Thymus (tissue), 14 donors: Measurements from ENCODE around the gene SPAG7. TPM values are rescaled to one million over a fixed set of nuclear protein-coding genes. Genes with fewer than 3 reads are reported as not detected.

Experiments used
- DNase-seq, 9 donors: peaks; one replicate each; pipeline ENCODE4 v3.0.0-alpha.2; 2013; ENCODE audit warnings: low spot score in 9 of 9, low read depth in 6 of 9, missing footprints in 1 of 9
- H3K27ac ChIP-seq, 2 donors: one replicate each; pipeline ENCODE4 v1.5.1; 2013; ENCODE audit warnings: control low read depth in 1 of 2, low read depth in 1 of 2, low read length in 1 of 2, mild to moderate bottlenecking in 1 of 2, moderate library complexity in 1 of 2
- H3K27me3 ChIP-seq, 2 donors: one replicate each; pipeline ENCODE4 v1.5.1; 2013; ENCODE audit warnings: low read length in 1 of 2; ENCODE audit not compliant: control insufficient read depth in 2 of 2, insufficient read depth in 1 of 2
- H3K36me3 ChIP-seq, 2 donors: one replicate each; pipeline ENCODE4 v1.5.1; 2013; ENCODE audit warnings: low read length in 1 of 2, mild to moderate bottlenecking in 1 of 2, moderate library complexity in 1 of 2; ENCODE audit not compliant: control insufficient read depth in 2 of 2, insufficient read depth in 2 of 2
- H3K4me1 ChIP-seq, 2 donors: one replicate each; pipeline ENCODE4 v1.5.1; 2013; ENCODE audit warnings: low read length in 2 of 2; ENCODE audit not compliant: control insufficient read depth in 2 of 2, insufficient read depth in 2 of 2
- H3K4me3 ChIP-seq, 2 donors: one replicate each; pipeline ENCODE4 v1.5.1; 2013; ENCODE audit warnings: low read length in 2 of 2, control low read depth in 1 of 2, mild to moderate bottlenecking in 1 of 2
- H3K9me3 ChIP-seq, 2 donors: one replicate each; pipeline ENCODE4 v1.5.1; 2013; ENCODE audit warnings: low read length in 1 of 2, mild to moderate bottlenecking in 1 of 2; ENCODE audit not compliant: control insufficient read depth in 2 of 2, insufficient read depth in 1 of 2
- WGBS: extraction: QIAGEN DNeasy Blood & Tissue Kit; methylation state at CpG from one replicate; pipeline ENCODE4 v1.1.7; 2013; 5-methylcytosine and 5-hydroxymethylcytosine counted together
- long read RNA-seq, 10 donors: transcript quantifications; one replicate each; lab custom pipeline, GENCODE V29; 2026
- polyA plus RNA-seq: library from polyadenylated mRNA; stranded (reverse); fragments of 200-250 nt; gene quantifications from one replicate; pipeline ENCODE4 v1.2.3, GENCODE V29; 2013
- total RNA-seq: library from RNA; stranded (reverse); fragments of 120-200 nt; gene quantifications from one replicate; pipeline ENCODE4 v1.2.4, GENCODE V29; 2013
- donor health status: healthy.

SPAG7 gene, protein sequence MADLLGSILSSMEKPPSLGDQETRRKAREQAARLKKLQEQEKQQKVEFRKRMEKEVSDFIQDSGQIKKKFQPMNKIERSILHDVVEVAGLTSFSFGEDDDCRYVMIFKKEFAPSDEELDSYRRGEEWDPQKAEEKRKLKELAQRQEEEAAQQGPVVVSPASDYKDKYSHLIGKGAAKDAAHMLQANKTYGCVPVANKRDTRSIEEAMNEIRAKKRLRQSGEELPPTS
- total RNA-seq (60.9 TPM), polyA plus RNA-seq (98.8 TPM)
- long read RNA-seq, donor 1, transcript SPAG7-201 (7 exons, 1,058 nt): major isoform, 7 of 7 reads
- long read RNA-seq, donor 1, partial matches to known transcripts: 0 of 7 reads
- long read RNA-seq, donor 1, other reads (novel, unspliced or antisense): 0 of 7 reads
- long read RNA-seq, donor 2: 0 reads
- long read RNA-seq, donor 3, transcript SPAG7-201 (7 exons, 1,058 nt): major isoform, 47 of 61 reads
- long read RNA-seq, donor 3, partial matches to known transcripts: 8 of 61 reads
- long read RNA-seq, donor 3, other reads (novel, unspliced or antisense): 0 of 61 reads
- long read RNA-seq, donor 4, transcript SPAG7-201 (7 exons, 1,058 nt): major isoform, 12 of 14 reads
- long read RNA-seq, donor 4, partial matches to known transcripts: 0 of 14 reads
- long read RNA-seq, donor 4, other reads (novel, unspliced or antisense): 0 of 14 reads
- long read RNA-seq, donor 5, transcript SPAG7-207 (6 exons, 1,094 nt): minor isoform, 9 of 63 reads
- long read RNA-seq, donor 5, transcript SPAG7-201 (7 exons, 1,058 nt): major isoform, 46 of 63 reads
- long read RNA-seq, donor 5, partial matches to known transcripts: 5 of 63 reads
- long read RNA-seq, donor 5, other reads (novel, unspliced or antisense): 0 of 63 reads
- long read RNA-seq, donor 6, transcript SPAG7-201 (7 exons, 1,058 nt): major isoform, 13 of 15 reads
- long read RNA-seq, donor 6, partial matches to known transcripts: 0 of 15 reads
- long read RNA-seq, donor 6, other reads (novel, unspliced or antisense): 0 of 15 reads
- long read RNA-seq, donor 7, transcript SPAG7-201 (7 exons, 1,058 nt): major isoform, 32 of 38 reads
- long read RNA-seq, donor 7, partial matches to known transcripts: 0 of 38 reads
- long read RNA-seq, donor 7, other reads (novel, unspliced or antisense): 0 of 38 reads
- long read RNA-seq, donor 8, transcript SPAG7-201 (7 exons, 1,058 nt): major isoform, 12 of 12 reads
- long read RNA-seq, donor 8, partial matches to known transcripts: 0 of 12 reads
- long read RNA-seq, donor 8, other reads (novel, unspliced or antisense): 0 of 12 reads
- long read RNA-seq, donor 9, transcript SPAG7-201 (7 exons, 1,058 nt): major isoform, 22 of 30 reads
- long read RNA-seq, donor 9, partial matches to known transcripts: 5 of 30 reads
- long read RNA-seq, donor 9, other reads (novel, unspliced or antisense): 0 of 30 reads
- long read RNA-seq, donor 10, transcript SPAG7-201 (7 exons, 1,058 nt): major isoform, 19 of 21 reads
- long read RNA-seq, donor 10, partial matches to known transcripts: 0 of 21 reads
- long read RNA-seq, donor 10, other reads (novel, unspliced or antisense): 0 of 21 reads

DNA sequence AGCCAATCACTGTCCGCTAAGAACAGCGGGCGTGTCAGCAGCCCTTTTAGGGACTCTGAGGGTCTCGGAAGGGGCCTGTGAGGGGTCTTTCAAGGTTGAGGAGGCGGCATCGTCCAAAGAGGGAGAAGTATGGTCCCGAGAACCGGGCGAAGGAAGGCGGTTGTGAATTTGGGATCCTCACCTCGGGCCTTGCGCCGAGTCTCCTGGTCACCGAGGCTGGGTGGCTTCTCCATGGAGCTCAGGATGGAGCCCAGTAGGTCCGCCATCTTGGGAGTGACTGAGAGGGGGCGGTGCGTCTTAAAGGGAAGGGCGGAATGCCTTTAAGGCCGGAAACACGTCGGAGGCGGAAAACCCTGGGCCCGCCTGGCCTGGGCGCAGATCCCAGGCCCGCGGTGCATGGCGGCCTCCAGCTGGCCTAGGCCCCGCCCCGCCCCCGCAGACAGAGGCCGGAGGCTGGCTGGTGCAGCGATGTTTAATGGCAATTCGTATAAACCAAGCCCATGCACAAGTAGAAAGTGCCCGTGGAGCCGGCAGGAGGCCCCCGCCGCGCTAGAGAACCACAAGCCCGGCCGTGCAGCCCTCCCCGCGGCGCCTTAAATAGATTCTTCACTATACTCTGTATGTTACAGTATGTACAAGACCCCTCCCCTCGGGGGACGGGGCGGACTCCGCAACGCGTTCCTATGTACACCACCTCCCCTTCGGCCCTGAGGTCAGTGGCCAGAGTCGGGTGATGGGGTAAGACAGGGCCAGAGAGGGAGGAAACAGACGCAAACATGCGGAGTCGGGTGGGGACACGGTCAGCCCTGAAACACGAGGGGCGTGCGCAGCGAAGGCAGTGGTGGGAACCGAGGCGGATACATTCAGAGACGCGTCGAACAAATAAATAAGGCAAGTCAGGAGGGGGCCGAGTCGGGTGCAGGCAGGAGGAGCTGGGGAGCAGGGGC, at the start of gene SPAG7:
Gene SPAG7, minus strand, starts transcription at position 279 of the 947 bp plus-strand sequence. Its CDS starts 13 bp downstream, at position 266.
- Histone ChIP-seq H3K27me3 (no peaks in the 10 kb centered on the region), H3K4me1 (peaks cover 11 to 33% of the 10 kb centered on the region in 2 donors), H3K27ac (peak within 1 kb of the TSS; percentile 87 to 97), H3K36me3 (peaks cover 18 to 39% of the 10 kb centered on the region in 2 donors), H3K9me3 (peaks cover 0 to 5% of the 10 kb centered on the region in 2 donors), H3K4me3 (peak within 1 kb of the TSS; percentile 66 to 92)
- WGBS: 1% methylated on average over 66 of the region's 66 CpGs
- peak; percentile 92 to 98 (median 96) for DNase-seq

DNA sequence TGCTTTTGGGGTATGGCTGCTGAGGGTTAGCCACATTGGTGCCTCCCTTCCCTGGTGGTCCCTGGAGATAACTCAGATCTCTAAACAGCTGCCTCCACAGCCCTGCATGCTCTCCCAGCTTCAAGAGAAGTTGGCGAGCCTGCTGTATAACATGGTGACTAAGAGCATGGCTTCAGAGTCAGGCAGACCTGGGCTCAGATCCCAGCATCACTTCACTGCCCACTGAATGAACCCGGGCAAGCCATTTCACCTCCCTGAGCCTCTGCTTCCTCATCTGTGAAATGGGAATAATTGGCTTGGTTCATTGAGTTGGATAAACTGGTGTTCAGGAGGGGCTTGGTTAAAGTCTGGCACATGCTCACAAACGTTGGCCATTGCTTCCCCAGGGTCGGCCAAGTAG, 46.7 kb upstream of the SPAG7 start:
- H3K4me3 ChIP-seq: no peak overlapping the region
- no peak overlapping the region for H3K27ac ChIP-seq
- 95% methylated on average over 4 of the region's 4 CpGs for WGBS
- H3K4me1 ChIP-seq: peaks cover 0 to 8% of the 10 kb centered on the region in 2 donors
- no peaks in the 10 kb centered on the region for H3K9me3 ChIP-seq
- DNase-seq: no peak
- H3K27me3 ChIP-seq: no peaks in the 10 kb centered on the region
- H3K36me3 ChIP-seq: peaks cover 18 to 26% of the 10 kb centered on the region in 2 donors

DNA sequence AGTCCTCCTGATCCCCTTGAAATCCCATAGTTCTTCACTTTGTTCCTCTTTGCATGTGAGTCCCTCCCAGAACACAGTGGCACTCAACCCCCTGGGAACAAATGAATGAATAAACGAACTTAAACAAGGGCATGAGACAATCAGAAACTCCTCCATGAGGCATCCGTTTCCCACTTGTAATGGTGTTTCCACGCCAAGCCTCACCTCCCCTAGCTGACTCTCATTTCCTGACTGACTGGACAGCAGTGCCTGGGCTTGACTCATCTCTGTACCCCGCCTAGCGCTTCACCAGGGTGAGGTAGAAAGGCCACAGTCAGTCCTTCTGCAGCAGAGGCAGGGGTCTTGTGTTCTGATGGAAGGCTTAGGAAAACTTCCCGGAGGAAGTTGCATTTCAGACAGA, 44.3 kb upstream of the SPAG7 start:
- no peak overlapping the region for H3K4me3 ChIP-seq
- 93% methylated on average over 6 of the region's 6 CpGs for WGBS
- DNase-seq: no peak
- H3K27ac ChIP-seq: no peak overlapping the region
- H3K9me3 ChIP-seq: no peaks in the 10 kb centered on the region
- no peaks in the 10 kb centered on the region for H3K27me3 ChIP-seq
- peaks cover 29% of the 10 kb centered on the region in 2 donors for H3K36me3 ChIP-seq
- peaks cover 0 to 8% of the 10 kb centered on the region in 2 donors for H3K4me1 ChIP-seq

DNA sequence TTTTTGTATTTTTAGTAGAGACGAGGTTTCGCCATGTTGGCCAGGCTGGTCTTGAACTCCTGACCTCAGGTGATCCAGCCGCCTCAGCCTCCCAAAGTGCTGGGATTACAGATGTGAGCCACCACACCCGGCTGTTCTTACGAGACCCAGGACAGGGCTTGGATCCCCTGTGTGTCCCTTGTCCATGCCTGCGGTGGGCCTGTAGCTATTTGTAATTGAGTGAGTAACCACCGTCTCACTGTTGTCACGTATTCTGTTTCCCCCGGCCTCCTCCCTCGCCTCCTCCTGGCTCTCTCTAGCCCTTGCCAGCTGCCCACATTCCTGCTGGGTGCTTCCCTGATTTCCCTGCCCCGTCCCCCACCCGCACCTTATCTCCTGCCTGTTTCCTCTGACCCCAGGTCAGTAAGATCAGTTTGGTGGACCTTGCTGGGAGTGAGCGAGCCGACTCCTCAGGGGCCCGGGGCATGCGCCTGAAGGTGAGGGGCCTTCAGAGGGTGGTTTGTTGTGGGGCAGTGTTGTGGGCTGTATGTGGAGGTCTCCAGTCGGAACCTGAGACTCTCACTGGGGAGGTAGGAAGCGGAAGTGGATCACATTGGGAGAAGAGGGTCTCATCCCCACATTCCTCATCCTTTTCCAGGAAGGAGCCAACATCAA, 35.7 kb upstream of the SPAG7 start:
- WGBS: 97% methylated on average over 18 of the region's 18 CpGs
- DNase-seq: no peak
- Histone ChIP-seq H3K9me3 (no peaks in the 10 kb centered on the region), H3K27ac (no peak overlapping the region), H3K27me3 (peaks cover 0 to 9% of the 10 kb centered on the region in 2 donors), H3K4me3 (no peak overlapping the region), H3K4me1 (peaks cover 8 to 9% of the 10 kb centered on the region in 2 donors), H3K36me3 (peaks cover 43 to 44% of the 10 kb centered on the region in 2 donors)

GRCh38 chr17:5002121-5002788, 34.6 kb upstream of the SPAG7 start:
- Histone ChIP-seq H3K4me3 (no peak overlapping the region), H3K27me3 (peaks cover 0 to 14% of the 10 kb centered on the region in 2 donors), H3K4me1 (peaks cover 12% of the 10 kb centered on the region in 2 donors), H3K9me3 (peaks cover 0 to under 1% of the 10 kb centered on the region in 2 donors), H3K27ac (no peak overlapping the region), H3K36me3 (peaks cover 35 to 40% of the 10 kb centered on the region in 2 donors)
- WGBS: 97% methylated on average over 20 of the region's 20 CpGs
- DNase-seq: no peak

DNA sequence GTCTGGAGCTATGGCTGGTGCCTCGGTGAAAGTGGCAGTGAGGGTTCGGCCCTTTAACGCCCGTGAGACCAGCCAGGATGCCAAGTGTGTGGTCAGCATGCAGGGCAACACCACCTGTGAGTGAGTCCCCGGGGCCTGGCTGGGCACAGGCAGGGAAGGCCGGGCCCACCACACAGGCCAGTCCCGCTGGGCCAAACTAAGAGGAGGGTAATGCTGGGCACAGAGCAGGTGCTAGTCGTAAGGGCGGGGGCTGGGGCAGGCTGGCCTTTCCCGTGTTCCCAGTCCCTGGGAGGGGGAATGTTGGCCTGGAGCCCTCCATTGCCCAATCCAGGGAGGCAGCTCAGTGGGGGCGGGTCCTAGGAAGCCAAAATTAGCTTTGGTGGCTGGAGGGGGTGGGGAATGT, 32.6 kb upstream of the SPAG7 start:
- Histone ChIP-seq H3K4me3 (no peak overlapping the region), H3K9me3 (peaks cover 0 to 4% of the 10 kb centered on the region in 2 donors), H3K4me1 (peaks cover 17 to 18% of the 10 kb centered on the region in 2 donors), H3K27me3 (peaks cover 6 to 32% of the 10 kb centered on the region in 2 donors), H3K27ac (no peak overlapping the region), H3K36me3 (peaks cover 29 to 32% of the 10 kb centered on the region in 2 donors)
- 95% methylated on average over 11 of the region's 11 CpGs for WGBS
- no peak for DNase-seq

GRCh38 chr17:4999430-5000093, 31.9 kb upstream of the SPAG7 start:
- Histone ChIP-seq H3K4me1 (peaks cover 17 to 18% of the 10 kb centered on the region in 2 donors), H3K36me3 (peaks cover 22 to 25% of the 10 kb centered on the region in 2 donors), H3K27me3 (peaks cover 6 to 32% of the 10 kb centered on the region in 2 donors), H3K9me3 (peaks cover 0 to 4% of the 10 kb centered on the region in 2 donors), H3K4me3 (peak overlapping the region in 1 of 2 donors; percentile 64), H3K27ac (no peak overlapping the region)
- no peak for DNase-seq
- WGBS: 84% methylated on average over 12 of the region's 12 CpGs
